A673 (cell line): Measurements from ENCODE around the gene ZDHHC13. TPM values are rescaled to one million over a fixed set of nuclear protein-coding genes. Genes with fewer than 3 reads are reported as not detected.

Source experiments
- BruUV-seq: library from RNA; stranded (reverse); fragments of 400-500 nt; replicated peaks from 2 replicates; lab custom pipeline; 2021; lab: Mats Ljungman, UMichigan
- CTCF ChIA-PET: fragments of 300-600 bp; sonication (Branson Sonifier 250); formaldehyde crosslinking; loops from one replicate; lab custom pipeline; 2022; ENCODE audit warnings: antibody characterized with exemption; lab: Charles Lee
- POLR2A ChIA-PET: fragments of 300-600 bp; sonication (Branson Sonifier 250); formaldehyde crosslinking; loops from one replicate; lab custom pipeline; 2022; ENCODE audit warnings: antibody characterized with exemption; ENCODE audit not compliant: low non-redundant PET; lab: Charles Lee
- DNase-seq: peaks from one replicate; pipeline ENCODE4 v3.0.0-alpha.2; 2015; ENCODE audit warnings: low spot score
- H3K27ac ChIP-seq: fragments of 200-600 bp; sonication (generic); 2 replicates; pipeline ENCODE4 v1.5.1; 2016; ENCODE audit warnings: mixed run types, low read depth, mild to moderate bottlenecking, mixed read lengths, antibody characterized with exemption, low read length; ENCODE audit not compliant: poor library complexity, severe bottlenecking
- H3K27me3 ChIP-seq: fragments of 200-600 bp; sonication (generic); replicated peaks from 2 replicates; pipeline ENCODE4 v1.6.1; 2017; ENCODE audit warnings: mixed run types, low read depth, mild to moderate bottlenecking, mixed read lengths, antibody characterized with exemption, low read length; ENCODE audit not compliant: insufficient read depth, poor library complexity
- H3K36me3 ChIP-seq: fragments of 200-600 bp; sonication (generic); 2 replicates; pipeline ENCODE4 v1.6.1; 2016; ENCODE audit warnings: mixed run types, mild to moderate bottlenecking, mixed read lengths, antibody characterized with exemption, low read length; ENCODE audit not compliant: insufficient read depth, poor library complexity, severe bottlenecking
- H3K4me1 ChIP-seq: fragments of 200-600 bp; sonication (generic); 2 replicates; pipeline ENCODE4 v1.6.1; 2017; ENCODE audit warnings: mixed run types, mild to moderate bottlenecking, mixed read lengths, antibody characterized with exemption, low read length; ENCODE audit not compliant: insufficient read depth, poor library complexity, severe bottlenecking
- H3K4me3 ChIP-seq: fragments of 200-600 bp; sonication (generic); 2 replicates; pipeline ENCODE4 v1.5.1; 2016; ENCODE audit warnings: low read depth, mixed run types, mild to moderate bottlenecking, mixed read lengths, low read length; ENCODE audit not compliant: poor library complexity, severe bottlenecking
- H3K9me3 ChIP-seq: fragments of 200-600 bp; sonication (generic); 2 replicates; pipeline ENCODE4 v1.6.1; 2016; ENCODE audit warnings: mixed run types, low read depth, mild to moderate bottlenecking, mixed read lengths, antibody characterized with exemption, low read length; ENCODE audit not compliant: poor library complexity, severe bottlenecking
- EZH2 ChIP-seq: fragments of 200-600 bp; sonication (generic); IDR thresholded peaks from 2 replicates; pipeline ENCODE4 v1.6.1; 2017; ENCODE audit warnings: borderline replicate concordance, low read depth, mild to moderate bottlenecking, mixed read lengths, antibody characterized with exemption, low read length; ENCODE audit not compliant: poor library complexity, severe bottlenecking
- intact Hi-C: fragments of 100-400 bp; cut with micrococcal nuclease; formaldehyde crosslinking; loops from one replicate; pipeline ENCODE4 v1.10.0; 2022; ENCODE audit not compliant: unreplicated experiment
- total RNA-seq: library from RNA; stranded (reverse); gene quantifications from 2 replicates; pipeline ENCODE4 v1.2.3, GENCODE V29; 2021
- TF ChIP-seq, protein P1 (sequence below): fragments of 300-800, 200-600 bp; sonication (generic); conservative IDR thresholded peaks from 2 replicates; pipeline ENCODE4 v1.5.1; 2017; ENCODE audit warnings: low read depth, mild to moderate bottlenecking, antibody characterized with exemption, low read length, moderate library complexity, mixed read lengths

Gene ZDHHC13
- total RNA-seq, 1 experiment from 2014 or later: 10.3 TPM

DNA sequence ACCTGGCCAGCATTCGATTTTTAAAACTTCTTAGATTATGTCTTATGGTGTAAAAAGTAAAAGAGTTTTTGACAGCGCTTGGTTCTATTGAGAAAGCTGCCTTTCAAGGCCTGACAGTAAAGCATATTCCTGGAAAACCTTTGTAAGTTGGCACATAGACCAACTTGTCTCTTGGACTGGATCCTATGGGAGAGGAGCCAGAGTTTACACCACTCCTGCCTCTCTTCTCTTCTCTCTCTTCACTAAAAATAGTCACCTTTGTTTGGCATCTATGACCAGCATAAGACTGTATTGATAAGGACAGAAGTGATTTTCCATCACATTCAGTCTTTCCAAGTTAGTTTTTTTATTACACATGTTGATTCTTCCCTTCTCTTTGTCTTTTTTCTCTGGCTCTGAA lies 51.1 kb downstream of the ZDHHC13 start:
- no peaks in the 10 kb centered on the region for H3K27me3 ChIP-seq
- BruUV-seq: no TSS peak
- H3K4me1 ChIP-seq: no peaks in the 10 kb centered on the region
- no peak for TF ChIP-seq EZH2
- TF ChIP-seq, protein P1, sequence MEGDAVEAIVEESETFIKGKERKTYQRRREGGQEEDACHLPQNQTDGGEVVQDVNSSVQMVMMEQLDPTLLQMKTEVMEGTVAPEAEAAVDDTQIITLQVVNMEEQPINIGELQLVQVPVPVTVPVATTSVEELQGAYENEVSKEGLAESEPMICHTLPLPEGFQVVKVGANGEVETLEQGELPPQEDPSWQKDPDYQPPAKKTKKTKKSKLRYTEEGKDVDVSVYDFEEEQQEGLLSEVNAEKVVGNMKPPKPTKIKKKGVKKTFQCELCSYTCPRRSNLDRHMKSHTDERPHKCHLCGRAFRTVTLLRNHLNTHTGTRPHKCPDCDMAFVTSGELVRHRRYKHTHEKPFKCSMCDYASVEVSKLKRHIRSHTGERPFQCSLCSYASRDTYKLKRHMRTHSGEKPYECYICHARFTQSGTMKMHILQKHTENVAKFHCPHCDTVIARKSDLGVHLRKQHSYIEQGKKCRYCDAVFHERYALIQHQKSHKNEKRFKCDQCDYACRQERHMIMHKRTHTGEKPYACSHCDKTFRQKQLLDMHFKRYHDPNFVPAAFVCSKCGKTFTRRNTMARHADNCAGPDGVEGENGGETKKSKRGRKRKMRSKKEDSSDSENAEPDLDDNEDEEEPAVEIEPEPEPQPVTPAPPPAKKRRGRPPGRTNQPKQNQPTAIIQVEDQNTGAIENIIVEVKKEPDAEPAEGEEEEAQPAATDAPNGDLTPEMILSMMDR: no peak
- ChIA-PET CTCF (no interaction called here), POLR2A (no interaction called here)
- intact Hi-C loops: no loop called here
- H3K9me3 ChIP-seq: no peaks in the 10 kb centered on the region
- no peak for DNase-seq
- H3K4me3 ChIP-seq: no peak overlapping the region
- no peak overlapping the region for H3K27ac ChIP-seq
- no peaks in the 10 kb centered on the region for H3K36me3 ChIP-seq

DNA sequence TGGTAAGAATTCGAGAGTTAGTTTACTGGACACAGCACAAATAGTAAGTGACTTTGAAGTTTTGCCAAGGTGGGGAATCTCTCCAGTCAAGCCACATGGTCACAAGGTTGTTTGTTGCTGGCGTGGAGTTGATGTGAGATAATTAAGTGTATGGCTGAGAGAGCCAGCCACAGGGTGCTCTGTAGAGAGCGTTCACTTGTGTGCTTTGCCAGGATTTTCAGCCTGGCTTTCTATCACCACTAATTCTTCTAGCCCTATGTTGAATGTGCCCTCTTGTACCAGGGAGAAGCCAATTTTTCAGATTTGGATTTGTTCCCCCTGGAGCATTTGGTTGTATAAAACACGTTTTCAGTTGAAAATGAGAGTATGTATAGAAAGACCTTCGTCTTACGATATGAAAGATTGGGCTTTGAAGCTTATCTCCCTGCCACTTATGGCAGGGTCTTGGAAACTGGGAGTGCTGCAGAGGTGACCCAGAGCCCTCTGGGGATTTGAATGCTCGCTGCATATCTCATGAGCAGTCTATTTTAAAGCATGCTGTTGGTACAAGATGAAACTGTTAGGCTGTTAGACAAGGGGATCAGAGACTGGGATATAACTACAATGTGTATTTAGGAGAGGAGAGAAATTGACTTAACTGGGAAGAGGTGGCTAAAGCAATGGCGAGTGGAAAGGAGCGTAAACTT lies 56.2 kb downstream of the ZDHHC13 start:
- POLR2A ChIA-PET: no interaction called here
- no peaks in the 10 kb centered on the region for H3K36me3 ChIP-seq

DNA sequence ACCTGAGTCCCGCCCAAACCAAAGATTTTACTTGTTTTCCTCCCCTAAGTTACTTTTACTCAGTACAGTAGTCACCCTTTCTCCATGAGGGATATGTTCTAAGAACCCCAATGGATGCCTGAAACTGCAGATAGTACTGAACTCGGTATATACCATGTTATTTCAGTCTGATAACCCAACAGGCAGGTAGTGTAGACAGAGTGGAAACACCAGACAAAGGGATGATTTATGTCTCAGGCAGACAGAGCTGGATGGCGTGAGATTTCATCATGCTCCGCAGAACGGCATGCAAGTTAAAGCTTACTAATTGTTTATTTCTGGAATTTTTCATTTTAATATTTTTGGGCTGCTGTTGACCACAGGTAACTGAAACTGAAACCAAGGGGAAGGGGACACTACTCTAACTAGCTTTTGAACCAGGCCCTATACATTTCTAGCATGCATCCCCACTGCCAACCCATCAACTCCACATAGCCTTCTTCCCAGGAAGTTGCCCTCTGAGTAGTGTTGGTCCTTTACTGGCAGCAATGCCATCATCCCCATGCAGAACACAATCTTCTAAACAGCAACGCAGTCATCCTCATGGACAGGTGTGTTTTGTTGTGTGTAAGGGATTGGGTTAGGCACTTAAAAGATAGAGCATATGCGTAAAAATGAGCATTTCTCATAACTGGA lies 57.1 kb downstream of the ZDHHC13 start:
- H3K36me3 ChIP-seq: no peaks in the 10 kb centered on the region
- H3K27ac ChIP-seq: no peak overlapping the region
- H3K4me1 ChIP-seq: no peaks in the 10 kb centered on the region
- BruUV-seq: no TSS peak
- H3K9me3 ChIP-seq: no peaks in the 10 kb centered on the region
- no peaks in the 10 kb centered on the region for H3K27me3 ChIP-seq
- DNase-seq: no peak
- no peak for TF ChIP-seq EZH2
- TF ChIP-seq, protein P1: no peak
- POLR2A ChIA-PET: no interaction called here
- CTCF ChIA-PET: no interaction called here
- intact Hi-C loops: no loop called here
- H3K4me3 ChIP-seq: no peak overlapping the region

More for the DNA sequence above, 56.2 kb downstream of the ZDHHC13 start:
- no peaks in the 10 kb centered on the region for H3K27me3 ChIP-seq
- no TSS peak for BruUV-seq
- H3K4me3 ChIP-seq: no peak overlapping the region
- no peak for DNase-seq
- CTCF ChIA-PET: no interaction called here
- TF ChIP-seq EZH2: no peak
- TF ChIP-seq, protein P1: no peak
- H3K27ac ChIP-seq: no peak overlapping the region
- intact Hi-C loops: no loop called here
- H3K4me1 ChIP-seq: no peaks in the 10 kb centered on the region
- no peaks in the 10 kb centered on the region for H3K9me3 ChIP-seq
